HCT116 (cell line): ENCODE measurements around the gene MADD. TPM values are rescaled to one million over a fixed set of nuclear protein-coding genes. Genes with fewer than 3 reads are reported as not detected.

Experiments used
- ATAC-seq: fragments of 200-7000 bp; cut with Tn5 transposase; 2 replicates; pipeline ENCODE4 v1.9.1; 2020; ENCODE audit warnings: mild to moderate bottlenecking, moderate library complexity
- BruUV-seq: library from RNA; stranded (reverse); fragments of 400-500 nt; replicated peaks from 2 replicates; lab custom pipeline; 2021; lab: Mats Ljungman, UMichigan
- CTCF ChIA-PET: fragments of 300-600 bp; sonication (Branson Sonifier 250); formaldehyde crosslinking; loops from one replicate; lab custom pipeline; 2021; ENCODE audit warnings: antibody characterized with exemption; lab: Charles Lee
- POLR2A ChIA-PET: fragments of 300-600, 350-600 bp; sonication (Branson Sonifier 250); formaldehyde crosslinking; loops from one replicate; lab custom pipeline; 2021; ENCODE audit warnings: antibody characterized with exemption; lab: Charles Lee
- RAD21 ChIA-PET, 2 experiments: fragments of 300-600 bp; sonication (Branson Sonifier 250); formaldehyde crosslinking; loops; one replicate each; lab custom pipeline; 2023; ENCODE audit warnings: low total read pairs in 2 of 2; ENCODE audit not compliant: uncharacterized antibody in 2 of 2, unreplicated experiment in 2 of 2, low non-redundant PET in 1 of 2; lab: Charles Lee
- DNase-seq: peaks from one replicate; pipeline ENCODE4 v3.0.0-alpha.2; 2010; ENCODE audit warnings: low read depth, low spot score
- H2AFZ ChIP-seq: fragments of 200-600 bp; shearing (Covaris generic), sonication (generic); 2 replicates; pipeline ENCODE4 v1.6.1; 2017; ENCODE audit warnings: low read depth, mixed run types, mixed read lengths, antibody characterized with exemption, low read length; ENCODE audit not compliant: poor library complexity, severe bottlenecking
- H3K27ac ChIP-seq: 2 replicates; pipeline ENCODE4 v1.5.1; 2012; ENCODE audit warnings: low read depth, low read length
- H3K27me3 ChIP-seq: fragments of 200-600 bp; sonication (generic); 2 replicates; pipeline ENCODE4 v1.6.1; 2016; ENCODE audit warnings: mixed run types, low read length, mixed read lengths; ENCODE audit not compliant: insufficient read depth
- H3K36me3 ChIP-seq, 2 experiments: fragments of 200-500 bp in 1 of 2; fragments of 200-600 bp in 1 of 2; sonication (Bioruptor generic) in 1 of 2; sonication (generic) in 1 of 2; 2 replicates each; pipeline versions ENCODE4 v1.5.1 to v1.6.1; 2014 to 2016; ENCODE audit warnings: low read length in 2 of 2, inconsistent platforms in 1 of 2, mixed read lengths in 1 of 2, mixed run types in 1 of 2; ENCODE audit not compliant: insufficient read depth in 2 of 2, control insufficient read depth in 1 of 2
- H3K4me1 ChIP-seq, 2 experiments: fragments of 200-600 bp in 1 of 2; sonication (generic) in 1 of 2; 2 replicates each; pipeline versions ENCODE4 v1.5.1 to v1.6.1; 2012 to 2017; ENCODE audit warnings: low read length in 2 of 2, inconsistent platforms in 1 of 2, mild to moderate bottlenecking in 1 of 2, mixed read lengths in 1 of 2, mixed run types in 1 of 2, moderate library complexity in 1 of 2; ENCODE audit not compliant: insufficient read depth in 2 of 2, control insufficient read depth in 1 of 2
- H3K4me2 ChIP-seq: fragments of 200-600 bp; sonication (generic); 2 replicates; pipeline ENCODE4 v1.6.1; 2017; ENCODE audit warnings: mixed run types, low read length, mixed read lengths
- H3K4me3 ChIP-seq, 2 experiments: fragments of 200-600 bp in 1 of 2; sonication (generic) in 1 of 2; replicated peaks in 1 of 2; 2 replicates each; pipeline ENCODE4 v1.5.1; 2011 to 2016; ENCODE audit warnings: low read length in 2 of 2, control low read depth in 1 of 2, low read depth in 1 of 2, mild to moderate bottlenecking in 1 of 2, mixed read lengths in 1 of 2, mixed run types in 1 of 2
- H3K79me2 ChIP-seq: fragments of 200-600 bp; sonication (generic); 2 replicates; pipeline ENCODE4 v1.6.1; 2017; ENCODE audit warnings: mild to moderate bottlenecking, mixed run types, low read length, moderate library complexity, mixed read lengths; ENCODE audit not compliant: insufficient read depth
- H3K9ac ChIP-seq: fragments of 200-600 bp; sonication (generic); 2 replicates; pipeline ENCODE4 v1.6.1; 2016; ENCODE audit warnings: low read length, mixed read lengths
- H3K9me2 ChIP-seq: fragments of 200-600 bp; sonication (generic), shearing (Covaris generic); 2 replicates; pipeline ENCODE4 v1.6.1; 2017; ENCODE audit warnings: mixed run types, mild to moderate bottlenecking, moderate library complexity; ENCODE audit not compliant: insufficient read depth
- H3K9me3 ChIP-seq, 2 experiments: fragments of 200-500 bp in 1 of 2; fragments of 200-600 bp in 1 of 2; sonication (Bioruptor generic) in 1 of 2; sonication (generic) in 1 of 2; 2 replicates each; pipeline ENCODE4 v1.6.1; 2014 to 2017; ENCODE audit warnings: low read length in 2 of 2, mixed read lengths in 2 of 2, inconsistent platforms in 1 of 2, low read depth in 1 of 2, mild to moderate bottlenecking in 1 of 2, mixed run types in 1 of 2, moderate library complexity in 1 of 2; ENCODE audit not compliant: control insufficient read depth in 1 of 2, insufficient read depth in 1 of 2
- H4K20me1 ChIP-seq: fragments of 200-600 bp; sonication (generic), shearing (Covaris generic); 2 replicates; pipeline ENCODE4 v1.6.1; 2017; ENCODE audit warnings: mixed run types, mild to moderate bottlenecking, moderate library complexity; ENCODE audit not compliant: insufficient read depth
- CTCF ChIP-seq, 3 experiments: fragments of 200-600 bp in 1 of 3; sonication (generic) in 1 of 3; IDR thresholded peaks in 2 of 3; conservative IDR thresholded peaks in 1 of 3; 2 replicates each; pipeline ENCODE4 v1.5.1; 2012 to 2017; ENCODE audit warnings: low read depth in 2 of 3, low read length in 2 of 3, antibody characterized with exemption in 1 of 3, borderline replicate concordance in 1 of 3, control low read depth in 1 of 3, mild to moderate bottlenecking in 1 of 3, mixed read lengths in 1 of 3, mixed run types in 1 of 3, moderate library complexity in 1 of 3; ENCODE audit not compliant: insufficient read depth in 1 of 3
- EGR1 ChIP-seq: IDR thresholded peaks from 2 replicates; pipeline ENCODE4 v1.6.1; 2012; ENCODE audit warnings: low read depth
- EZH2phosphoT487 ChIP-seq: fragments of 200-600 bp; IDR thresholded peaks from 2 replicates; pipeline ENCODE4 v1.6.1; 2018; ENCODE audit warnings: antibody characterized with exemption, borderline replicate concordance
- JUND ChIP-seq: IDR thresholded peaks from 2 replicates; pipeline ENCODE4 v1.6.1; 2012
- ZBTB33 ChIP-seq: IDR thresholded peaks from 2 replicates; pipeline ENCODE4 v1.6.1; 2011; ENCODE audit warnings: mild to moderate bottlenecking, low read length, moderate library complexity; ENCODE audit not compliant: insufficient replicate concordance; ENCODE audit errors: extremely low read depth
- ZFX ChIP-seq: fragments of 450-650 bp; IDR thresholded peaks from 2 replicates; pipeline ENCODE4 v1.6.1; 2017
- ZNF274 ChIP-seq: fragments of 200-500 bp; sonication (Bioruptor generic); IDR thresholded peaks from 2 replicates; pipeline ENCODE4 v1.6.1; 2014; ENCODE audit warnings: mild to moderate bottlenecking, low read depth, low read length, inconsistent platforms
- intact Hi-C: fragments of 100-400 bp; cut with micrococcal nuclease; formaldehyde crosslinking; loops from 2 replicates; pipeline ENCODE4 v1.10.0; 2022
- total RNA-seq: library from RNA; stranded (reverse); gene quantifications from one replicate; pipeline ENCODE4 v1.2.1, GENCODE V29; 2021; ENCODE audit not compliant: unreplicated experiment

Gene MADD
- total RNA-seq, 1 experiment from 2014 or later: 37.1 TPM

GRCh38 chr11:47378010-47378835 is 108.3 kb downstream of the MADD start, which contains the start of gene SPI1:
SPI1 (minus strand) TSS chr11:47378547; CDS start chr11:47378353, 194 bp downstream.
- ATAC-seq: no peak
- ChIA-PET CTCF (no interaction called here), POLR2A (no interaction called here)

More at GRCh38 chr11:47378010-47378835, 108.3 kb downstream of the MADD start, which contains the start of gene SPI1:
- RAD21 ChIA-PET: no interaction called here
- H3K9me2 ChIP-seq: no peaks in the 10 kb centered on the region
- H3K4me1 ChIP-seq: peaks cover 11 to 29% of the 10 kb centered on the region in 2 experiments; a peak in 3 of 4 replicates
- intact Hi-C loops: no loop called here
- no peaks in the 10 kb centered on the region for H3K79me2 ChIP-seq
- no peak within 1 kb of the TSS for H3K4me3 ChIP-seq
- H3K9me3 ChIP-seq: no peaks in the 10 kb centered on the region
- H3K27ac ChIP-seq: no peak within 1 kb of the TSS; the same call in 1 of the 2 replicates
- H2AFZ ChIP-seq: no peak within 1 kb of the TSS
- TF ChIP-seq JUND (no peak), EGR1 (no peak), CTCF (IDR thresholded peaks at IDR 0.05 in 2 of 3, conservative IDR thresholded peaks at IDR 0.05 in 1 of 3; ENCODE audit: borderline replicate concordance in 1 of 3, insufficient read depth in 1 of 3, low read depth in 2 of 3, low read length in 2 of 3) (no peak), ZBTB33 (no peak), ZFX (no peak), ZNF274 (no peak), EZH2phosphoT487 (no peak)
- no peak for DNase-seq
- H3K4me2 ChIP-seq: no peak within 1 kb of the TSS
- no peak within 1 kb of the TSS for H3K9ac ChIP-seq
- no peaks in the 10 kb centered on the region for H3K36me3 ChIP-seq
- no peaks in the 10 kb centered on the region for H4K20me1 ChIP-seq
- H3K27me3 ChIP-seq: no peaks in the 10 kb centered on the region
- BruUV-seq: no TSS peak
